ENCODE results near the gene GABBR2. TPM values are rescaled to one million over a fixed set of nuclear protein-coding genes. Genes with fewer than 3 reads are reported as not detected.

Gene GABBR2
- total and polyA plus RNA-seq, 2 experiments from 2014 or later = 0.89 to 1.3 TPM

DNA sequence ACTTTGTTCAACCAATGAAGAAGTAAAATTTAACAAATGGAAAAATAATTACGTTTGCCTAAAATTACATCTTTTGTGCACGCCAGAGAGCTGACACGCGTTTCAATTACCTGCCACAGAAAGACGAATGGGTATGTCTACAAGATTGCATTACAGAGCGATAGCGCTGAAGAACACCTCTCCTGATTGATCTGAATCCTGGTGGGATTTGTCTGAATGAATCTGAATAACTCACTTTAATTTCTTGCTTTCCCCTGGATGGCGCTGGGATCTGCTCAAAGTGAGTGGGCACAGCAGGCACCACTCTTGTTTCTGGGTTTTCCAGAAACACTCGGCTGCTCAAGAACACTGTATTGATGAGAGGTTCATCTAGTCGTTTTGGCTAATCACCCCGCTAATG lies 304.5 kb downstream of the GABBR2 start:
- no peaks in the 10 kb centered on the region for H3K9me3 Mint-ChIP-seq
- TF ChIP-seq, protein P1, sequence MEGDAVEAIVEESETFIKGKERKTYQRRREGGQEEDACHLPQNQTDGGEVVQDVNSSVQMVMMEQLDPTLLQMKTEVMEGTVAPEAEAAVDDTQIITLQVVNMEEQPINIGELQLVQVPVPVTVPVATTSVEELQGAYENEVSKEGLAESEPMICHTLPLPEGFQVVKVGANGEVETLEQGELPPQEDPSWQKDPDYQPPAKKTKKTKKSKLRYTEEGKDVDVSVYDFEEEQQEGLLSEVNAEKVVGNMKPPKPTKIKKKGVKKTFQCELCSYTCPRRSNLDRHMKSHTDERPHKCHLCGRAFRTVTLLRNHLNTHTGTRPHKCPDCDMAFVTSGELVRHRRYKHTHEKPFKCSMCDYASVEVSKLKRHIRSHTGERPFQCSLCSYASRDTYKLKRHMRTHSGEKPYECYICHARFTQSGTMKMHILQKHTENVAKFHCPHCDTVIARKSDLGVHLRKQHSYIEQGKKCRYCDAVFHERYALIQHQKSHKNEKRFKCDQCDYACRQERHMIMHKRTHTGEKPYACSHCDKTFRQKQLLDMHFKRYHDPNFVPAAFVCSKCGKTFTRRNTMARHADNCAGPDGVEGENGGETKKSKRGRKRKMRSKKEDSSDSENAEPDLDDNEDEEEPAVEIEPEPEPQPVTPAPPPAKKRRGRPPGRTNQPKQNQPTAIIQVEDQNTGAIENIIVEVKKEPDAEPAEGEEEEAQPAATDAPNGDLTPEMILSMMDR (conservative IDR thresholded peaks at IDR 0.05; ENCODE audit: low read depth in 2 of 2) = no peak
- TF ChIP-seq EZH2 (IDR thresholded peaks at IDR 0.05; ENCODE audit: low read depth, unreplicated experiment) = no peak
- TF ChIP-seq, protein P2, sequence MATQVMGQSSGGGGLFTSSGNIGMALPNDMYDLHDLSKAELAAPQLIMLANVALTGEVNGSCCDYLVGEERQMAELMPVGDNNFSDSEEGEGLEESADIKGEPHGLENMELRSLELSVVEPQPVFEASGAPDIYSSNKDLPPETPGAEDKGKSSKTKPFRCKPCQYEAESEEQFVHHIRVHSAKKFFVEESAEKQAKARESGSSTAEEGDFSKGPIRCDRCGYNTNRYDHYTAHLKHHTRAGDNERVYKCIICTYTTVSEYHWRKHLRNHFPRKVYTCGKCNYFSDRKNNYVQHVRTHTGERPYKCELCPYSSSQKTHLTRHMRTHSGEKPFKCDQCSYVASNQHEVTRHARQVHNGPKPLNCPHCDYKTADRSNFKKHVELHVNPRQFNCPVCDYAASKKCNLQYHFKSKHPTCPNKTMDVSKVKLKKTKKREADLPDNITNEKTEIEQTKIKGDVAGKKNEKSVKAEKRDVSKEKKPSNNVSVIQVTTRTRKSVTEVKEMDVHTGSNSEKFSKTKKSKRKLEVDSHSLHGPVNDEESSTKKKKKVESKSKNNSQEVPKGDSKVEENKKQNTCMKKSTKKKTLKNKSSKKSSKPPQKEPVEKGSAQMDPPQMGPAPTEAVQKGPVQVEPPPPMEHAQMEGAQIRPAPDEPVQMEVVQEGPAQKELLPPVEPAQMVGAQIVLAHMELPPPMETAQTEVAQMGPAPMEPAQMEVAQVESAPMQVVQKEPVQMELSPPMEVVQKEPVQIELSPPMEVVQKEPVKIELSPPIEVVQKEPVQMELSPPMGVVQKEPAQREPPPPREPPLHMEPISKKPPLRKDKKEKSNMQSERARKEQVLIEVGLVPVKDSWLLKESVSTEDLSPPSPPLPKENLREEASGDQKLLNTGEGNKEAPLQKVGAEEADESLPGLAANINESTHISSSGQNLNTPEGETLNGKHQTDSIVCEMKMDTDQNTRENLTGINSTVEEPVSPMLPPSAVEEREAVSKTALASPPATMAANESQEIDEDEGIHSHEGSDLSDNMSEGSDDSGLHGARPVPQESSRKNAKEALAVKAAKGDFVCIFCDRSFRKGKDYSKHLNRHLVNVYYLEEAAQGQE (IDR thresholded peaks at IDR 0.05; ENCODE audit: unreplicated experiment) = no peak
- TF ChIP-seq CREB1 (CRISPR knock-in tag; IDR thresholded peaks at IDR 0.05; ENCODE audit: low read depth) = no peak
- no peak for TF ChIP-seq ZNF114 (CRISPR knock-in tag; IDR thresholded peaks at IDR 0.05)

DNA sequence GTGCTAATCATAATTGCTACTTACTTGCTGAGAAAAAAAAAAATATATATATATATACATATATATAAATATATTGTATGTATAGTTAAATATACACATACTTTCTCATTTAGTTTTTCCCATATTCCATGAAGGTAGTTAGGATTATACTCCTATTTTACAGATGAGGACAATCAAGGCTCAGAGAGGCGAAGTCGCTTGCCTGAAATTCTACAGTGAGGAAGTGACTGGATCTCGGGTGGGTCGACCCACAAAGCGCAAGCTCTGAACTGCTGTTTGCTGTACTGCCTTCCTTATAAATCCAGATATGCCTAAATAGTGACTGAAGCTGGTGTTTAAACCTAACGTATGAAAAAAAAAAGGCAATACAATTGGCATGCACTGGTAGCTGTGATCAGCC lies 305.0 kb downstream of the GABBR2 start:
- no peaks in the 10 kb centered on the region for H3K27me3 ChIP-seq (ENCODE audit: insufficient read depth)
- H3K4me3 ChIP-seq = no peak overlapping the region
- no peak overlapping the region for H3K27ac ChIP-seq (ENCODE audit: low read depth)
- peaks cover under 1% of the 10 kb centered on the region for H3K27me3 Mint-ChIP-seq (ENCODE audit: insufficient read depth, low read depth, poor library complexity)
- H3K9me2 ChIP-seq (ENCODE audit: insufficient read depth) = 0 out of 2 replicates have a peak, but pooled peaks cover 2% of the 10 kb centered on the region
- no peak overlapping the region for H2AFZ ChIP-seq
- H3K4me1 Mint-ChIP-seq = peaks cover 27% of the 10 kb centered on the region
- no peaks in the 10 kb centered on the region for H3K79me2 ChIP-seq (replicated peaks; ENCODE audit: insufficient read depth)
- no peak overlapping the region for H3K4me2 ChIP-seq
- DNase-seq (ENCODE audit: low spot score) (no peak), ATAC-seq (no peak)
- no peaks in the 10 kb centered on the region for H4K20me1 ChIP-seq (replicated peaks; ENCODE audit: insufficient read depth)
- no peak overlapping the region for H3K27ac Mint-ChIP-seq
- H3K4me3 Mint-ChIP-seq = no peak overlapping the region
- peaks cover 31% of the 10 kb centered on the region for H3K4me1 ChIP-seq (ENCODE audit: insufficient read depth)
- no peaks in the 10 kb centered on the region for H3K36me3 Mint-ChIP-seq (ENCODE audit: low read depth)
- H3K36me3 ChIP-seq (ENCODE audit: insufficient read depth) = no peaks in the 10 kb centered on the region
- H3F3A ChIP-seq (replicated peaks; ENCODE audit: low read depth) = no peaks in the 10 kb centered on the region
- no peaks in the 10 kb centered on the region for H3K9me3 Mint-ChIP-seq
- TF ChIP-seq, protein P3, sequence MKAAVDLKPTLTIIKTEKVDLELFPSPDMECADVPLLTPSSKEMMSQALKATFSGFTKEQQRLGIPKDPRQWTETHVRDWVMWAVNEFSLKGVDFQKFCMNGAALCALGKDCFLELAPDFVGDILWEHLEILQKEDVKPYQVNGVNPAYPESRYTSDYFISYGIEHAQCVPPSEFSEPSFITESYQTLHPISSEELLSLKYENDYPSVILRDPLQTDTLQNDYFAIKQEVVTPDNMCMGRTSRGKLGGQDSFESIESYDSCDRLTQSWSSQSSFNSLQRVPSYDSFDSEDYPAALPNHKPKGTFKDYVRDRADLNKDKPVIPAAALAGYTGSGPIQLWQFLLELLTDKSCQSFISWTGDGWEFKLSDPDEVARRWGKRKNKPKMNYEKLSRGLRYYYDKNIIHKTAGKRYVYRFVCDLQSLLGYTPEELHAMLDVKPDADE (IDR thresholded peaks at IDR 0.05) = no peak
- TF ChIP-seq ZNF114 (CRISPR knock-in tag; IDR thresholded peaks at IDR 0.05) = no peak
- TF ChIP-seq STAT1 (IDR thresholded peaks at IDR 0.05; ENCODE audit: unreplicated experiment) = no peak
- TF ChIP-seq JUNB (IDR thresholded peaks at IDR 0.05; ENCODE audit: unreplicated experiment) = no peak
- no peak for TF ChIP-seq EZH2 (IDR thresholded peaks at IDR 0.05; ENCODE audit: low read depth, unreplicated experiment)
- no peak for TF ChIP-seq ZNF331 (CRISPR knock-in tag; IDR thresholded peaks at IDR 0.05; ENCODE audit: low read depth)
- no peak for TF ChIP-seq NANOG (IDR thresholded peaks at IDR 0.05; ENCODE audit: borderline replicate concordance)

More for the DNA sequence above, 304.5 kb downstream of the GABBR2 start:
- Mint-ChIP-seq H3K27me3 (ENCODE audit: insufficient read depth, low read depth, poor library complexity) (peaks cover 5% of the 10 kb centered on the region), H3K4me3 (no peak overlapping the region), H3K4me1 (peaks cover 27% of the 10 kb centered on the region), H3K36me3 (ENCODE audit: low read depth) (no peaks in the 10 kb centered on the region), H3K27ac (no peak overlapping the region)
- no peaks in the 10 kb centered on the region for H4K20me1 ChIP-seq (replicated peaks; ENCODE audit: insufficient read depth)
- no peaks in the 10 kb centered on the region for H3K27me3 ChIP-seq (ENCODE audit: insufficient read depth)
- H3K9me2 ChIP-seq (ENCODE audit: insufficient read depth) = no peaks in the 10 kb centered on the region
- no peak overlapping the region for H2AFZ ChIP-seq
- H3K27ac ChIP-seq (ENCODE audit: low read depth) = no peak overlapping the region
- ATAC-seq (no peak), DNase-seq (ENCODE audit: low spot score) (no peak)
- no peaks in the 10 kb centered on the region for H3F3A ChIP-seq (replicated peaks; ENCODE audit: low read depth)
- H3K4me2 ChIP-seq = no peak overlapping the region
- H3K36me3 ChIP-seq (ENCODE audit: insufficient read depth) = no peaks in the 10 kb centered on the region
- peaks cover 31% of the 10 kb centered on the region for H3K4me1 ChIP-seq (ENCODE audit: insufficient read depth)
- no peaks in the 10 kb centered on the region for H3K79me2 ChIP-seq (replicated peaks; ENCODE audit: insufficient read depth)
- no peak overlapping the region for H3K4me3 ChIP-seq

All from GM23338 (cell line).